Upper lobe of right lung (tissue), 1 donor: ENCODE measurements around the gene LMTK2. TPM values are rescaled to one million over a fixed set of nuclear protein-coding genes. Genes with fewer than 3 reads are reported as not detected.

Experiments
- ATAC-seq: fragments of 200-7000 bp; cut with Tn5 transposase; one replicate; pipeline ENCODE4 v1.9.1; 2020; ENCODE audit warnings: mild to moderate bottlenecking, moderate library complexity
- DNase-seq: peaks from one replicate; pipeline ENCODE4 v3.0.0-alpha.2; 2020
- H3K27ac ChIP-seq: fragments of 200-600 bp; one replicate; pipeline ENCODE4 v1.8.0; 2022
- H3K27me3 ChIP-seq: fragments of 200-600 bp; one replicate; pipeline ENCODE4 v1.8.0; 2022; ENCODE audit warnings: mild to moderate bottlenecking
- H3K36me3 ChIP-seq: fragments of 200-600 bp; one replicate; pipeline ENCODE4 v1.8.0; 2022
- H3K4me1 ChIP-seq: fragments of 200-600 bp; one replicate; pipeline ENCODE4 v1.8.0; 2022
- H3K4me3 ChIP-seq: fragments of 200-600 bp; one replicate; pipeline ENCODE4 v1.8.0; 2022; ENCODE audit warnings: mild to moderate bottlenecking
- H3K9me3 ChIP-seq: fragments of 200-600 bp; one replicate; pipeline ENCODE4 v1.8.0; 2022
- intact Hi-C: fragments of 100-400 bp; cut with DNase I; formaldehyde crosslinking; loops from one replicate; pipeline ENCODE4 v1.11.0; 2022
- total RNA-seq: library from RNA; stranded (reverse); fragmentation: NEBNext Ultra II Directional; extraction: Animal tissue kit (Norgen Biotek cat#: 25700); gene quantifications from one replicate; pipeline ENCODE4 v1.2.1, GENCODE V29; 2021
- TF ChIP-seq, protein P1 (sequence below): fragments of 200-600 bp; IDR thresholded peaks from one replicate; pipeline ENCODE4 v1.8.0; 2022; ENCODE audit warnings: antibody characterized with exemption
- donor health status: DM: no; HTN: yes; CAD: no; lungs with severe emphysema.

The LMTK2 gene
- total RNA-seq, 1 donor from 2014 or later = 40.8 TPM

GRCh38 chr7:98235901-98236300 is 129.2 kb downstream of the LMTK2 start:
- Histone ChIP-seq H3K4me3 (no peak overlapping the region), H3K27me3 (no peaks in the 10 kb centered on the region), H3K27ac (no peak overlapping the region), H3K4me1 (no peaks in the 10 kb centered on the region), H3K36me3 (peaks cover 49% of the 10 kb centered on the region), H3K9me3 (no peaks in the 10 kb centered on the region)
- ATAC-seq = no peak
- intact Hi-C loops = no loop called here
- DNase-seq = no peak
- TF ChIP-seq, protein P1, sequence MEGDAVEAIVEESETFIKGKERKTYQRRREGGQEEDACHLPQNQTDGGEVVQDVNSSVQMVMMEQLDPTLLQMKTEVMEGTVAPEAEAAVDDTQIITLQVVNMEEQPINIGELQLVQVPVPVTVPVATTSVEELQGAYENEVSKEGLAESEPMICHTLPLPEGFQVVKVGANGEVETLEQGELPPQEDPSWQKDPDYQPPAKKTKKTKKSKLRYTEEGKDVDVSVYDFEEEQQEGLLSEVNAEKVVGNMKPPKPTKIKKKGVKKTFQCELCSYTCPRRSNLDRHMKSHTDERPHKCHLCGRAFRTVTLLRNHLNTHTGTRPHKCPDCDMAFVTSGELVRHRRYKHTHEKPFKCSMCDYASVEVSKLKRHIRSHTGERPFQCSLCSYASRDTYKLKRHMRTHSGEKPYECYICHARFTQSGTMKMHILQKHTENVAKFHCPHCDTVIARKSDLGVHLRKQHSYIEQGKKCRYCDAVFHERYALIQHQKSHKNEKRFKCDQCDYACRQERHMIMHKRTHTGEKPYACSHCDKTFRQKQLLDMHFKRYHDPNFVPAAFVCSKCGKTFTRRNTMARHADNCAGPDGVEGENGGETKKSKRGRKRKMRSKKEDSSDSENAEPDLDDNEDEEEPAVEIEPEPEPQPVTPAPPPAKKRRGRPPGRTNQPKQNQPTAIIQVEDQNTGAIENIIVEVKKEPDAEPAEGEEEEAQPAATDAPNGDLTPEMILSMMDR = no peak

DNA sequence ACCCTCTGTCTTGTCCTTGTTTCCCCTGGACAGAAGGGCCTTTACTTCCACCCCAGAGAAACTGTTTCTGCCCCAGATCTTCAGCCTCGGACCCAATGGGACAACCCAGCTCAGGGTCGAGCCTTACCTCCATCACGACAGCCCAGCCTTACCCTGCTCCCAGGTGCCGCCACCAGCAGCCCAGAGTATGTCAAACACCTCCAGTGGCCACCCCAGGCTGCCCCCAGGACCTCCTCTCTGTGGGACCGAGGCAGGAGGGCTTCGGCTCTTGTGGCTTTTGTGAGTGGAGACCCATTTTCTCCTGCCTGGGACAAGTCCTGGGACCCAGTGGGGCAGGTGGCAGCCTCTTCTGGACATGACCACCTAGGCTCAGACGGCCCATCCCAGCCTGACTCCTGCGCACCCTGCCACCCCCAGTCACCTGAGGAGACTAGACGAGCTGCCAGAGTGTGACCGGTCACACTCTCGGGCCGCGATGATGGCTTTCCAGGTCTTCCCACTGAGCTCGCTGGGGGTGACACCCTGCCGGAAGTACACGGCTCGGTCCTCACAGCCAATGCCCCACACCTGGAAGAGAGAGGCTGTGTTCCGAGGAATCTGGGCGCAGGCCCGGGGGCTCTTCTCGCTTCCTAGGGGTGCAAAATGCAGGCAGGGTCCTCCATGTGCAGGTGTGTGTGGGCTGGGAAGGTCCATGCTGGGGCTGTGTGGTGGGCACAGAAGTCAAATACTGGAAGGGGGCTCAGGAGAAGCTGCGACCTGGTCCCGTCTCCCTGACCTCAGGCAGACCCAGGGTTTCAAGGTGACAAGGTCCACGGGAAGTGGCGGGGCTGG is 129.9 kb downstream of the LMTK2 start:
- TF ChIP-seq, protein P1 = no peak
- no peaks in the 10 kb centered on the region for H3K27me3 ChIP-seq
- no peak for ATAC-seq
- intact Hi-C loops = no loop called here
- H3K4me3 ChIP-seq = no peak overlapping the region
- H3K27ac ChIP-seq = no peak overlapping the region
- H3K36me3 ChIP-seq = peaks cover 46% of the 10 kb centered on the region
- H3K4me1 ChIP-seq = no peaks in the 10 kb centered on the region
- no peaks in the 10 kb centered on the region for H3K9me3 ChIP-seq
- no peak for DNase-seq

- no peaks in the 10 kb centered on the region for H3K9me3 ChIP-seq
- no peak overlapping the region for H3K4me3 ChIP-seq
- H3K27me3 ChIP-seq = no peaks in the 10 kb centered on the region
- no peak overlapping the region for H3K27ac ChIP-seq
- ATAC-seq = no peak
- no peaks in the 10 kb centered on the region for H3K4me1 ChIP-seq
- DNase-seq = no peak
- TF ChIP-seq, protein P1 = no peak
- intact Hi-C loops = no loop called here
- peaks cover 40% of the 10 kb centered on the region for H3K36me3 ChIP-seq
Measured at GRCh38 chr7:98238076-98238475, 131.4 kb downstream of the LMTK2 start.

- ATAC-seq = no peak
- intact Hi-C loops = no loop called here
- peaks cover 32% of the 10 kb centered on the region for H3K36me3 ChIP-seq
Measured at GRCh38 chr7:98238976-98239375, 132.3 kb downstream of the LMTK2 start.

DNA sequence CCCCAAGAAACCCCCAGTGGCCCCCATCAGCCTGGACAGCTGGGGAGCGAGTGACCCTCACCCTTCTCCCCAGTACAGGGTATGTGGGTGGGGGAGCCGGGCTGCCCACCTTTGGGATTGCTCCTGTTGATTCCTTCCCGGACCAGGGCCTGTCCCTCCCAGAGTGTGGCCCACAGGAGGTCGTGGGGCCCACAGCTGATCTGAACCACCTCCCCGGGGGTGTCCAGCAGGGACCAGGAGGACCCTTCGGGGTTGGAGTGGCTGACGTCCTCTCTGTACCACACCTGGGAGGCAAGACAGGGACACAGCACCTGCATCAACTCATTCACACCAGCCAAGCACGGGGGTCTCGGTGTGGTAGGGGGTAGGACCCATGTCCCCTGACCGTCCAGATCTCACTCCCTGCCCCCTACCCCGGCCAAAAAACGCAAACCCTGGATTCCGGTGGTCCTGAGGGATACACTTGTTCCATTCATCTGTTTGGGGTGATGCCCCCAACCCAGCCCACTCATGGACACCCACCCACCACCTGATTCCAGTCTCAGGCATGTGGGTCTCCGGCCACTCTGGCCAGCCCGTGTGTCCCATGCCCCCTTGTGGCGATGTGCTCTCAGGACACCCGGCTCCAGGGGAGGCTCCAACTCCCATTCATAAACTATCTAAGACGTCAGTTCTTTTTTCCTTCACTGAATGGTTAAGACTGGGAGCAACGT is 134.5 kb downstream of the LMTK2 start:
- H3K27me3 ChIP-seq = no peaks in the 10 kb centered on the region
- H3K4me3 ChIP-seq = no peak overlapping the region
- H3K4me1 ChIP-seq = peaks cover 13% of the 10 kb centered on the region
- intact Hi-C loops = no loop called here
- DNase-seq (no peak), ATAC-seq (peak; percentile 65)
- peaks cover 33% of the 10 kb centered on the region for H3K36me3 ChIP-seq
- TF ChIP-seq, protein P1 = peak; percentile 69
- H3K27ac ChIP-seq = no peak overlapping the region
- no peaks in the 10 kb centered on the region for H3K9me3 ChIP-seq

More at GRCh38 chr7:98238976-98239375, 132.3 kb downstream of the LMTK2 start:
- H3K27ac ChIP-seq = no peak overlapping the region
- H3K9me3 ChIP-seq = no peaks in the 10 kb centered on the region
- H3K27me3 ChIP-seq = no peaks in the 10 kb centered on the region
- H3K4me3 ChIP-seq = no peak overlapping the region
- TF ChIP-seq, protein P1 = no peak
- DNase-seq = no peak
- no peaks in the 10 kb centered on the region for H3K4me1 ChIP-seq
